Immature natural killer cell (primary cell): Measurements from ENCODE around the gene SRRM5. TPM values are rescaled to one million over a fixed set of nuclear protein-coding genes. Genes with fewer than 3 reads are reported as not detected.

ENCODE experiments used
- DNase-seq, 3 donors: peaks; one replicate each; pipeline ENCODE4 v3.0.0; 2022; ENCODE audit warnings: mixed read lengths in 1 of 3
- H3K27ac Mint-ChIP-seq, 6 donors: one replicate each; pipeline ENCODE4 v1.8.0; 2020; ENCODE audit warnings: mixed read lengths in 6 of 6, mild to moderate bottlenecking in 5 of 6, inconsistent platforms in 4 of 6, moderate library complexity in 3 of 6
- H3K27me3 Mint-ChIP-seq, 3 donors: one replicate each; pipeline ENCODE4 v1.8.0; 2020 to 2021; ENCODE audit warnings: low read depth in 3 of 3, mild to moderate bottlenecking in 3 of 3, mixed read lengths in 3 of 3, moderate library complexity in 3 of 3, inconsistent platforms in 1 of 3
- H3K36me3 Mint-ChIP-seq, 3 donors: one replicate each; pipeline ENCODE4 v1.8.0; 2020; ENCODE audit warnings: mixed read lengths in 3 of 3, inconsistent platforms in 2 of 3, mild to moderate bottlenecking in 2 of 3
- H3K4me1 Mint-ChIP-seq, 2 donors: one replicate each; pipeline ENCODE4 v1.8.0; 2020; ENCODE audit warnings: inconsistent platforms in 2 of 2, mild to moderate bottlenecking in 2 of 2, mixed read lengths in 2 of 2, moderate library complexity in 1 of 2
- H3K4me3 Mint-ChIP-seq, 5 donors: one replicate each; pipeline ENCODE4 v1.8.0; 2020; ENCODE audit warnings: mild to moderate bottlenecking in 5 of 5, mixed read lengths in 5 of 5, inconsistent platforms in 3 of 5, moderate library complexity in 3 of 5
- H3K9me3 Mint-ChIP-seq, 6 donors: one replicate each; pipeline ENCODE4 v1.8.0; 2020; ENCODE audit warnings: mild to moderate bottlenecking in 6 of 6, mixed read lengths in 6 of 6, inconsistent platforms in 4 of 6, moderate library complexity in 3 of 6
- polyA plus RNA-seq, 3 donors: library from polyadenylated mRNA; unstranded; fragments of 300-500 nt; fragmentation: Illumina TruSeq; gene quantifications; one replicate each; pipeline ENCODE4 v1.2.3, GENCODE V29; 2021

Gene SRRM5
- polyA plus RNA-seq, 3 donors from 2014 or later, result 0.43 to 0.86 TPM; not detected in 1

GRCh38 chr19:43660971-43661360, 49.1 kb downstream of the SRRM5 start:
- no peak overlapping the region for H3K27ac Mint-ChIP-seq

GRCh38 chr19:43662487-43662886, 50.6 kb downstream of the SRRM5 start:
- no peak overlapping the region for H3K4me3 Mint-ChIP-seq
- peaks cover 0 to 3% (median 0%) of the 10 kb centered on the region in 6 donors for H3K9me3 Mint-ChIP-seq
- no peak overlapping the region for H3K27ac Mint-ChIP-seq
- peaks cover 0 to 7% (median 2%) of the 10 kb centered on the region in 3 donors for H3K27me3 Mint-ChIP-seq
- peaks cover 4 to 19% (median 11%) of the 10 kb centered on the region in 3 donors for H3K36me3 Mint-ChIP-seq
- DNase-seq, result no peak
- peaks cover 15 to 17% of the 10 kb centered on the region in 2 donors for H3K4me1 Mint-ChIP-seq

More at GRCh38 chr19:43660971-43661360, 49.1 kb downstream of the SRRM5 start:
- Mint-ChIP-seq H3K4me3 (no peak overlapping the region), H3K36me3 (peaks cover 7 to 19% (median 11%) of the 10 kb centered on the region in 3 donors), H3K27me3 (peaks cover 2 to 7% (median 2%) of the 10 kb centered on the region in 3 donors), H3K4me1 (peaks cover 11 to 12% of the 10 kb centered on the region in 2 donors), H3K9me3 (peaks cover 0 to 3% (median 0%) of the 10 kb centered on the region in 6 donors)
- DNase-seq, result no peak

- DNase-seq, result peak in 1 of 3 donors; percentile 14
- Mint-ChIP-seq H3K4me1 (peaks cover 30 to 32% of the 10 kb centered on the region in 2 donors), H3K27ac (peak overlapping the region in 4 of 6 donors; percentile 6 to 41 (median 38))
These were observed 52.1 kb downstream of the SRRM5 start for GRCh38 chr19:43664018-43664417.

More at GRCh38 chr19:43664018-43664417, 52.1 kb downstream of the SRRM5 start:
- Mint-ChIP-seq H3K9me3 (peaks cover 0 to 1% (median 0%) of the 10 kb centered on the region in 6 donors), H3K4me3 (peak overlapping the region in 1 of 5 donors; percentile 10), H3K36me3 (peaks cover 4 to 14% (median 6%) of the 10 kb centered on the region in 3 donors), H3K27me3 (peaks cover 0 to 13% (median 6%) of the 10 kb centered on the region in 3 donors)

Other genes with a start within 250 kb of the SRRM5 start
- gene TEX101, start 197.2 kb upstream of the SRRM5 start, polyA plus RNA-seq, result not detected
- 1 to 10 TPM; 1.3 to 2.4 (median 1.4) TPM for gene LYPD3, start 146.5 kb upstream of the SRRM5 start, polyA plus RNA-seq
- gene PHLDB3, start 107.3 kb upstream of the SRRM5 start, polyA plus RNA-seq, result 1 to 10 TPM in 2 of 3 donors, under 1 TPM in 1; 0.51 to 3.2 (median 1.3) TPM
- gene ETHE1, start 84.9 kb upstream of the SRRM5 start, polyA plus RNA-seq, result 100 to 1,000 TPM in 1 of 3 donors, 10 to 100 TPM in 2; 70.5 to 156 (median 74.5) TPM
- 1 to 10 TPM; 1.1 to 3.5 (median 1.7) TPM for gene ZNF575, start 78.9 kb upstream of the SRRM5 start, polyA plus RNA-seq
- 10 to 100 TPM; 13.3 to 34.3 (median 15.2) TPM for gene XRCC1, start 36.6 kb upstream of the SRRM5 start, polyA plus RNA-seq
- gene PINLYP, start 36.3 kb upstream of the SRRM5 start, polyA plus RNA-seq, result 1 to 10 TPM in 1 of 3 donors, under 1 TPM in 1, not detected in 1; 0.61 to 3.9 TPM
- 1 to 10 TPM in 1 of 3 donors, under 1 TPM in 1, not detected in 1; 0.38 to 2.6 TPM for gene IRGQ, start 16.0 kb upstream of the SRRM5 start, polyA plus RNA-seq
- 10 to 100 TPM in 1 of 3 donors, 1 to 10 TPM in 2; 6.7 to 12.8 (median 7.1) TPM for gene ZNF576, start 15.5 kb upstream of the SRRM5 start, polyA plus RNA-seq
- 10 to 100 TPM; 10.6 to 28.5 (median 19.7) TPM for gene ZNF428, start 7.5 kb downstream of the SRRM5 start, polyA plus RNA-seq
- gene CADM4, start 27.8 kb downstream of the SRRM5 start, polyA plus RNA-seq, result under 1 TPM in 1 of 3 donors, not detected in 2; 0.10 TPM
- 1 to 10 TPM; 3.4 to 6.1 (median 5.7) TPM for gene PLAUR, start 58.1 kb downstream of the SRRM5 start, polyA plus RNA-seq
- under 1 TPM in 1 of 3 donors, not detected in 2; 0.13 TPM for gene IRGC, start 104.0 kb downstream of the SRRM5 start, polyA plus RNA-seq
- gene SMG9, start 142.9 kb downstream of the SRRM5 start, polyA plus RNA-seq, result 1 to 10 TPM; 1.9 to 9.3 (median 5.1) TPM
- under 1 TPM in 2 of 3 donors, not detected in 1; 0.19 to 0.27 TPM for gene KCNN4, start 168.9 kb downstream of the SRRM5 start, polyA plus RNA-seq
- 1 to 10 TPM in 1 of 3 donors, not detected in 2; 3.4 TPM for gene LYPD5, start 190.4 kb downstream of the SRRM5 start, polyA plus RNA-seq
- gene ZNF283, start 215.2 kb downstream of the SRRM5 start, polyA plus RNA-seq, result 1 to 10 TPM in 2 of 3 donors, not detected in 1; 1.7 to 3.2 TPM